ENCODE data around the gene CORO7.

DNA sequence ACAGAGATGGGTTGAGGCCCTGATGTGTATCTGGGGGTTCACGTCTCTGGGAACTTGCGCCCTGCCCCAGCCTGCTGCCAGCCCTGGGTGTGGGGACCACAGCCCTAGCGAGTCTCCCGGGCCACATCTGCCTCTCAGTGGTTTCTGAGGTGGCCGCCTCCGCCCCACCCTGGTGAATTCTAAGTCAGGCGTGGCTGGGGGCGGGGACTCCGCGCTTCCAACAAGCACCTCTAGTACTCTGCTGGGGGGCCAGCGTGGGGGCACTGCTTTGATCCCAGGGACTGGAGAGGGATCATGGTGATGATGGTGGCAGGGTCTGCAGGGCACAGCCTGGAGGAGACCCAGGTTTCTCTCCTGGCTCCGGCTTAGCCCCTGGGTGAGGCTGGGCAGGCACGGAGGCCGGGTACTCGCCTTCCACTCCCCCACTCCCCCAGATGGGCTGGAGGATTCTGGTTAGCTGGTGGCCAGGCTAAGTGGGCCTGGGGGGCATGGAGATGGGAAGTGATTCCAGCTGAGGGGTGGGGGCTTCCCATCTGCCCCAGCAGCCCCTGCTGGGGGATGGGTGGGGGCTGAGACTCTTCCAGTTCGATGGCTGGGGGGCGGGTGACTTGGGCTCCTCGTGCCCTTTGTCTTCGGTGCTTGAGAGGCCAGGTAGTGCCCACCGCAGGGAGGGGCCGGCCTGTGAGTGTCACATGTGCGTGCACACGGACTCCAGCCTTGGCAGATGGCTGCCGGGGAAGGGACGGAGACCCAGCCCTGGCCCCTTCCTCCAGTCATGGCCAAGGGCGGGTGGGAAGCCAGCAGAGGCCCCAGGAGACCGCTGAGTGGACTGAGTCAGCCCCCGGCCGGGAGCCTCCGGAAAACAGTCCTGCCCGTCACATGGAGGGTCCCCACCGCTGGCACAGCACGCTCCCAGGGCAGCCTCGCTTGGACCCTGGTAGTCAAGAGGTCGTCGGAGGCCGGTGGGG, 96.7 kb downstream of the CORO7 start:
- TF ChIP-seq CTCF (IDR thresholded peaks at IDR 0.05), result no peak
- no peak for TF ChIP-seq POLR2A (IDR thresholded peaks at IDR 0.05)
